GM12878 (cell line): ENCODE measurements around the gene STX16. TPM values are rescaled to one million over a fixed set of nuclear protein-coding genes. Genes with fewer than 3 reads are reported as not detected.

Experiments
- ATAC-seq: fragments of 200-7000 bp; cut with Tn5 transposase; 3 replicates; pipeline ENCODE4 v1.9.1; 2020; ENCODE audit warnings: mild to moderate bottlenecking, moderate library complexity
- BruUV-seq: library from RNA; stranded (reverse); fragments of 400-500 nt; replicated peaks from 2 replicates; lab custom pipeline; 2021; lab: Mats Ljungman, UMichigan
- CTCF ChIA-PET: fragments of 300-600 bp; sonication (Branson Sonifier 250); formaldehyde crosslinking; extraction: SDS; loops from one replicate; lab custom pipeline; 2021; ENCODE audit warnings: inconsistent platforms; lab: Yijun Ruan, JAX
- POLR2A ChIA-PET: fragments of 350-600 bp; formaldehyde crosslinking; extraction: SDS; loops from one replicate; lab custom pipeline; 2021; ENCODE audit warnings: inconsistent platforms; lab: Charles Lee
- RAD21 ChIA-PET: fragments of 300-600 bp; sonication (Branson Sonifier 250); formaldehyde crosslinking; loops from one replicate; lab custom pipeline; 2023; ENCODE audit warnings: antibody characterized with exemption; ENCODE audit not compliant: unreplicated experiment; lab: Charles Lee
- SMC1A ChIA-PET: fragments of 300-600 bp; sonication (Branson Sonifier 250); formaldehyde crosslinking; loops from one replicate; lab custom pipeline; 2023; ENCODE audit not compliant: unreplicated experiment, uncharacterized antibody; lab: Charles Lee
- DNase-seq: peaks from one replicate; pipeline ENCODE4 v3.0.0-alpha.2; 2011; ENCODE audit warnings: low read depth, low spot score
- FAIRE-seq: peaks from 3 replicates; lab custom pipeline; 2011; peaks lifted over from hg19 to GRCh38; lab: Jason Lieb, UNC
- H2AFZ ChIP-seq: 2 replicates; pipeline ENCODE4 v1.6.0; 2011; ENCODE audit warnings: low read depth, low read length, control low read depth; ENCODE audit not compliant: control insufficient read depth
- H3K27ac ChIP-seq: 2 replicates; pipeline ENCODE4 v1.5.1; 2011; ENCODE audit warnings: control low read depth; ENCODE audit not compliant: control insufficient read depth, insufficient read depth
- H3K27me3 ChIP-seq, 2 experiments: replicated peaks in 1 of 2; 2 replicates each; pipeline versions ENCODE4 v1.6.0 to v1.6.1; 2011; ENCODE audit warnings: low read length in 1 of 2; ENCODE audit not compliant: control insufficient read depth in 2 of 2, insufficient read depth in 2 of 2
- H3K36me3 ChIP-seq, 2 experiments: 2 replicates each; pipeline ENCODE4 v1.5.1; 2011; ENCODE audit warnings: low read length in 1 of 2; ENCODE audit not compliant: control insufficient read depth in 2 of 2, insufficient read depth in 2 of 2
- H3K4me1 ChIP-seq: 2 replicates; pipeline ENCODE4 v1.6.1; 2011; ENCODE audit warnings: mild to moderate bottlenecking, low read length, moderate library complexity, mixed read lengths; ENCODE audit not compliant: control insufficient read depth, insufficient read depth
- H3K4me2 ChIP-seq: 2 replicates; pipeline ENCODE4 v1.6.0; 2011; ENCODE audit warnings: control low read depth; ENCODE audit not compliant: control insufficient read depth, insufficient read depth
- H3K4me3 ChIP-seq: fragments of 200-600 bp; sonication (generic); 2 replicates; pipeline ENCODE4 v1.5.1; 2016
- H3K79me2 ChIP-seq: 2 replicates; pipeline ENCODE4 v1.6.0; 2011; ENCODE audit warnings: low read length; ENCODE audit not compliant: control insufficient read depth, insufficient read depth
- H3K9ac ChIP-seq: 2 replicates; pipeline ENCODE4 v1.8.0; 2011; ENCODE audit warnings: low read length, control low read depth, mixed read lengths; ENCODE audit not compliant: control insufficient read depth, insufficient read depth
- H3K9me3 ChIP-seq: replicated peaks from 3 replicates; pipeline ENCODE4 v1.5.1; 2011; ENCODE audit warnings: mild to moderate bottlenecking, low read length; ENCODE audit not compliant: control insufficient read depth, insufficient read depth
- H4K20me1 ChIP-seq: 2 replicates; pipeline ENCODE4 v1.6.0; 2011; ENCODE audit not compliant: control insufficient read depth, insufficient read depth
- IRF5 ChIP-seq: fragments of 450-650 bp; IDR thresholded peaks from 2 replicates; pipeline ENCODE4 v1.6.1; 2017; ENCODE audit warnings: borderline replicate concordance
- MTA2 ChIP-seq: fragments of 450-650 bp; IDR thresholded peaks from 2 replicates; pipeline ENCODE4 v1.6.1; 2016; ENCODE audit warnings: low read depth, mild to moderate bottlenecking, moderate library complexity
- MXI1 ChIP-seq: fragments of 150-350 bp; IDR thresholded peaks from 2 replicates; pipeline ENCODE4 v1.6.1; 2011; ENCODE audit warnings: low read depth, mild to moderate bottlenecking, inconsistent platforms, low read length, improper control_type of control experiment
- MYC ChIP-seq: IDR thresholded peaks from 2 replicates; pipeline ENCODE4 v1.6.1; 2011; ENCODE audit warnings: mild to moderate bottlenecking, low read length, moderate library complexity, inconsistent platforms; ENCODE audit not compliant: insufficient read depth, insufficient replicate concordance, insufficient read length, severe bottlenecking
- ZNF207 ChIP-seq: fragments of 450-650 bp; IDR thresholded peaks from 2 replicates; pipeline ENCODE4 v1.6.1; 2014; ENCODE audit warnings: antibody characterized with exemption, mild to moderate bottlenecking, borderline replicate concordance
- WGBS: methylation state at CpG from one replicate; pipeline ENCODE4 v1.1.6; 2016; ENCODE audit warnings: low lambda C conversion rate; ENCODE audit not compliant: insufficient replicate concordance, insufficient coverage; ENCODE audit errors: missing lambda C conversion rate; 5-methylcytosine and 5-hydroxymethylcytosine counted together
- in situ Hi-C: fragments of 300-500 bp; cut with MboI; formaldehyde crosslinking; loops from 9 replicates; pipeline ENCODE4 v1.14.3; 2018; ENCODE audit warnings: mixed read lengths
- intact Hi-C: fragments of 100-400 bp; cut with micrococcal nuclease; formaldehyde crosslinking; loops from one replicate; pipeline ENCODE4 v1.14.2; 2022; ENCODE audit not compliant: unreplicated experiment
- polyA plus RNA-seq, 11 experiments: library from polyadenylated mRNA; depleted of rRNA in 4 of 11; unstranded in 6 of 11; stranded (reverse) in 5 of 11; fragments of >200 nt; fragmentation: Nextera tagmentation in 4 of 11; fragmentation: Illumina TruSeq in 1 of 11; extraction: Ambion mirVana in 4 of 11; extraction: Trizol in 1 of 11; gene quantifications; 1 replicate in 1 of 11; 2 replicates in 10 of 11; pipeline versions ENCODE4 v1.2.1 to v1.2.3, GENCODE V29; 2011 to 2016; ENCODE audit warnings: inconsistent platforms in 2 of 11, missing spikeins in 2 of 11, low read depth in 1 of 11
- total RNA-seq, 4 experiments: library from RNA; depleted of rRNA in 3 of 4; stranded (reverse); fragments of >200 nt in 3 of 4; fragmentation: Illumina TruSeq in 1 of 4; extraction: Trizol in 1 of 4; gene quantifications; 2 replicates each; pipeline versions ENCODE4 v1.2.1 to v1.2.3, GENCODE V29; 2013 to 2021
- TF ChIP-seq, protein P1 (sequence below): IDR thresholded peaks from 2 replicates; pipeline ENCODE4 v1.6.1; 2012; ENCODE audit warnings: low read depth, low read length, improper control_type of control experiment
- TF ChIP-seq, protein P2 (sequence below): IDR thresholded peaks from 2 replicates; pipeline ENCODE4 v1.6.1; 2012; ENCODE audit warnings: improper control_type of control experiment, low read depth, low read length; ENCODE audit not compliant: insufficient replicate concordance

The STX16 gene
- total and polyA plus RNA-seq, 10 of the 15 experiments (the other 5 are each of a cell fraction or from before 2014, with no cell fraction given): 6.3 to 68.4 (median 35.8) TPM

DNA sequence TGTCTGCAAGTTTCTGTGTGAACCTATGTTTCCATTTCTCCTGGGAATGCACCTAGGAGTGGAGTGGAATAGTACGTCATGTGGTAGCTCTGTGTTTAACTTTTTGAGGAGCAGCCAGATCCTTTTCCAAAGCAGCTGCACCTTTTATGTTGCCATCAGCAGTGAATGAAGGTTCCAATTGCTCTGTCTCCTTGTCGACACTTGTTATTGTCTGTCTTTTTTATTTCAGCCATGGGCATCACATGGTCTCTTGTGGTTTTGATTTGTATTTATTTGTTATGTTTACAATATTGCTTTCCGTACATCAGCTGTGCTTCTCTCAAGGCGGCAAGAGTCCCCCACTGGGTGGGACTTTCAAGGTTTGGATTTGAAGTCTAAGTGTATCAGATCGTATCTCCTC is 33.9 kb upstream of the STX16 start:
- WGBS: 49% methylated on average over 5 of the region's 5 CpGs
- SMC1A ChIA-PET: no interaction called here
- CTCF ChIA-PET: interaction anchor here (1.1 kb wide), 1 partner anchor 17 kb away, joined by 3 read pairs; no protein-coding TSS in a partner anchor

More for the DNA sequence above, 33.9 kb upstream of the STX16 start:
- no peak for TF ChIP-seq ZNF207
- TF ChIP-seq, protein P1, sequence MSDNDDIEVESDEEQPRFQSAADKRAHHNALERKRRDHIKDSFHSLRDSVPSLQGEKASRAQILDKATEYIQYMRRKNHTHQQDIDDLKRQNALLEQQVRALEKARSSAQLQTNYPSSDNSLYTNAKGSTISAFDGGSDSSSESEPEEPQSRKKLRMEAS: no peak
- no peak for TF ChIP-seq MXI1
- TF ChIP-seq MTA2: no peak
- no peak for TF ChIP-seq MYC
- TF ChIP-seq, protein P2, sequence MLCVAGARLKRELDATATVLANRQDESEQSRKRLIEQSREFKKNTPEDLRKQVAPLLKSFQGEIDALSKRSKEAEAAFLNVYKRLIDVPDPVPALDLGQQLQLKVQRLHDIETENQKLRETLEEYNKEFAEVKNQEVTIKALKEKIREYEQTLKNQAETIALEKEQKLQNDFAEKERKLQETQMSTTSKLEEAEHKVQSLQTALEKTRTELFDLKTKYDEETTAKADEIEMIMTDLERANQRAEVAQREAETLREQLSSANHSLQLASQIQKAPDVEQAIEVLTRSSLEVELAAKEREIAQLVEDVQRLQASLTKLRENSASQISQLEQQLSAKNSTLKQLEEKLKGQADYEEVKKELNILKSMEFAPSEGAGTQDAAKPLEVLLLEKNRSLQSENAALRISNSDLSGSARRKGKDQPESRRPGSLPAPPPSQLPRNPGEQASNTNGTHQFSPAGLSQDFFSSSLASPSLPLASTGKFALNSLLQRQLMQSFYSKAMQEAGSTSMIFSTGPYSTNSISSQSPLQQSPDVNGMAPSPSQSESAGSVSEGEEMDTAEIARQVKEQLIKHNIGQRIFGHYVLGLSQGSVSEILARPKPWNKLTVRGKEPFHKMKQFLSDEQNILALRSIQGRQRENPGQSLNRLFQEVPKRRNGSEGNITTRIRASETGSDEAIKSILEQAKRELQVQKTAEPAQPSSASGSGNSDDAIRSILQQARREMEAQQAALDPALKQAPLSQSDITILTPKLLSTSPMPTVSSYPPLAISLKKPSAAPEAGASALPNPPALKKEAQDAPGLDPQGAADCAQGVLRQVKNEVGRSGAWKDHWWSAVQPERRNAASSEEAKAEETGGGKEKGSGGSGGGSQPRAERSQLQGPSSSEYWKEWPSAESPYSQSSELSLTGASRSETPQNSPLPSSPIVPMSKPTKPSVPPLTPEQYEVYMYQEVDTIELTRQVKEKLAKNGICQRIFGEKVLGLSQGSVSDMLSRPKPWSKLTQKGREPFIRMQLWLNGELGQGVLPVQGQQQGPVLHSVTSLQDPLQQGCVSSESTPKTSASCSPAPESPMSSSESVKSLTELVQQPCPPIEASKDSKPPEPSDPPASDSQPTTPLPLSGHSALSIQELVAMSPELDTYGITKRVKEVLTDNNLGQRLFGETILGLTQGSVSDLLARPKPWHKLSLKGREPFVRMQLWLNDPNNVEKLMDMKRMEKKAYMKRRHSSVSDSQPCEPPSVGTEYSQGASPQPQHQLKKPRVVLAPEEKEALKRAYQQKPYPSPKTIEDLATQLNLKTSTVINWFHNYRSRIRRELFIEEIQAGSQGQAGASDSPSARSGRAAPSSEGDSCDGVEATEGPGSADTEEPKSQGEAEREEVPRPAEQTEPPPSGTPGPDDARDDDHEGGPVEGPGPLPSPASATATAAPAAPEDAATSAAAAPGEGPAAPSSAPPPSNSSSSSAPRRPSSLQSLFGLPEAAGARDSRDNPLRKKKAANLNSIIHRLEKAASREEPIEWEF: no peak
- TF ChIP-seq IRF5: no peak
- Histone ChIP-seq H3K4me3 (no peak overlapping the region), H3K36me3 (no peaks in the 10 kb centered on the region), H3K79me2 (no peaks in the 10 kb centered on the region), H3K4me2 (no peak overlapping the region), H4K20me1 (no peaks in the 10 kb centered on the region), H3K9me3 (no peaks in the 10 kb centered on the region), H3K27ac (no peak overlapping the region), H3K9ac (no peak overlapping the region), H3K4me1 (no peaks in the 10 kb centered on the region), H3K27me3 (peaks cover 0 to 3% of the 10 kb centered on the region in 2 experiments; a peak in 2 of 4 replicates), H2AFZ (no peak overlapping the region)
- in situ Hi-C loops (no loop called here), intact Hi-C loops (no loop called here)
- POLR2A ChIA-PET: no interaction called here
- no peak for DNase-seq
- RAD21 ChIA-PET: interaction anchor here (1.0 kb wide), 1 partner anchor 12 kb away, joined by 3 read pairs; no protein-coding TSS in a partner anchor
- no TSS peak for BruUV-seq
- FAIRE-seq: no peak
- no peak for ATAC-seq
